AG04450 (cell line): ENCODE results near the gene DEFB129. TPM values are rescaled to one million over a fixed set of nuclear protein-coding genes. Genes with fewer than 3 reads are reported as not detected.

ENCODE experiments used
- CTCF ChIA-PET: fragments of 300-600, 350-600 bp; formaldehyde crosslinking; extraction: SDS; loops from one replicate; lab custom pipeline; 2022; ENCODE audit warnings: antibody characterized with exemption, inconsistent platforms; lab: Charles Lee
- POLR2A ChIA-PET: fragments of 350-600 bp; formaldehyde crosslinking; extraction: SDS; loops from one replicate; lab custom pipeline; 2021; ENCODE audit warnings: antibody characterized with exemption, inconsistent platforms; lab: Yijun Ruan, JAX
- DNase-seq: peaks from one replicate; pipeline ENCODE4 v3.0.0-alpha.2; 2011; ENCODE audit warnings: low read depth, low spot score
- H3K27ac ChIP-seq: one replicate; pipeline ENCODE4 v1.5.1; 2012; ENCODE audit warnings: low read depth, low read length, control low read depth
- H3K27me3 ChIP-seq: one replicate; pipeline ENCODE4 v1.6.0; 2012; ENCODE audit warnings: low read length; ENCODE audit not compliant: control insufficient read depth, insufficient read depth
- H3K4me3 ChIP-seq: 2 replicates; pipeline ENCODE4 v1.5.1; 2011; ENCODE audit warnings: mild to moderate bottlenecking, low read depth, low read length, control low read depth
- H3K9me3 ChIP-seq: 2 replicates; pipeline ENCODE4 v1.5.1; 2012; ENCODE audit warnings: low read length; ENCODE audit not compliant: control insufficient read depth, insufficient read depth
- CTCF ChIP-seq: IDR thresholded peaks from 2 replicates; pipeline ENCODE4 v1.5.1; 2011; ENCODE audit warnings: low read depth, low read length, control low read depth, inconsistent platforms
- polyA plus RNA-seq: library from polyadenylated mRNA; depleted of rRNA; stranded (reverse); fragments of >200 nt; gene quantifications from 2 replicates; pipeline ENCODE4 v1.2.3, GENCODE V29; 2011

The DEFB129 gene
- polyA plus RNA-seq, 1 experiment = not detected

- DNase-seq = no peak
- no peak for TF ChIP-seq CTCF
- no peaks in the 10 kb centered on the region; the same call in 1 of the 2 replicates for H3K9me3 ChIP-seq
- no peaks in the 10 kb centered on the region for H3K27me3 ChIP-seq
- H3K27ac ChIP-seq = no peak overlapping the region
- CTCF ChIA-PET = interaction anchor here (0.8 kb wide), 1 partner anchor 9 kb away, joined by 3 read pairs; no protein-coding TSS in a partner anchor
- no peak overlapping the region for H3K4me3 ChIP-seq
- POLR2A ChIA-PET = no interaction called here
Observed at GRCh38 chr20:275791-276190, 48.7 kb downstream of the DEFB129 start.

GRCh38 chr20:276620-277495 lies 49.8 kb downstream of the DEFB129 start:
- H3K27me3 ChIP-seq = no peaks in the 10 kb centered on the region
- TF ChIP-seq CTCF = no peak
- DNase-seq = no peak
- ChIA-PET CTCF (no interaction called here), POLR2A (no interaction called here)
- H3K27ac ChIP-seq = no peak overlapping the region
- H3K4me3 ChIP-seq = no peak overlapping the region
- H3K9me3 ChIP-seq = no peaks in the 10 kb centered on the region; the same call in 1 of the 2 replicates

GRCh38 chr20:277496-277781 lies 50.4 kb downstream of the DEFB129 start:
- H3K9me3 ChIP-seq = no peaks in the 10 kb centered on the region; the same call in 1 of the 2 replicates
- H3K27ac ChIP-seq = no peak overlapping the region
- no peak for TF ChIP-seq CTCF
- POLR2A ChIA-PET = no interaction called here
- no peaks in the 10 kb centered on the region for H3K27me3 ChIP-seq
- CTCF ChIA-PET = no interaction called here
- no peak overlapping the region for H3K4me3 ChIP-seq
- DNase-seq = no peak

GRCh38 chr20:278181-278580 lies 51.1 kb downstream of the DEFB129 start:
- TF ChIP-seq CTCF = no peak
- POLR2A ChIA-PET = no interaction called here
- no peak overlapping the region for H3K4me3 ChIP-seq
- DNase-seq = no peak
- H3K27me3 ChIP-seq = no peaks in the 10 kb centered on the region
- CTCF ChIA-PET = interaction anchor here (0.7 kb wide), 1 partner anchor 19 kb away, joined by 3 read pairs; no protein-coding TSS in a partner anchor
- no peaks in the 10 kb centered on the region; the same call in 1 of the 2 replicates for H3K9me3 ChIP-seq
- no peak overlapping the region for H3K27ac ChIP-seq
